Activated T-cell treated with anti-CD3 and anti-CD28 coated beads for 48 hours (primary cell): ENCODE data around the gene DIP2C.
"Not testable (repeated sequence)": the region's sequence is repeated elsewhere in the genome, so short reads cannot be mapped to it uniquely, and the experiment has no call there.

Source experiments
- DNase-seq: peaks from one replicate; pipeline ENCODE4 v3.0.0-alpha.2; 2020; ENCODE audit warnings: low read depth

DIP2C gene

GRCh38 chr10:514137-514671 lies 175.3 kb downstream of the DIP2C start:
- DNase-seq, result no peak

GRCh38 chr10:513393-513792 lies 176.1 kb downstream of the DIP2C start:
- DNase-seq, result no peak

- DNase-seq, result not testable (repeated sequence)
Measured at GRCh38 chr10:512661-513060, 176.8 kb downstream of the DIP2C start.

- no peak for DNase-seq
Measured at GRCh38 chr10:511849-512191, 177.6 kb downstream of the DIP2C start.

- peak; percentile 72 for DNase-seq
Measured at GRCh38 chr10:511101-511848, 178.2 kb downstream of the DIP2C start.

- no peak for DNase-seq
Measured at GRCh38 chr10:510415-510881, 179.0 kb downstream of the DIP2C start.

GRCh38 chr10:509361-510102 lies 179.9 kb downstream of the DIP2C start:
- no peak for DNase-seq

- DNase-seq, result no peak
Measured at GRCh38 chr10:508726-509125, 180.7 kb downstream of the DIP2C start.

- DNase-seq, result no peak
Measured at GRCh38 chr10:507908-508444, 181.5 kb downstream of the DIP2C start.

- no peak for DNase-seq
Measured at GRCh38 chr10:507355-507699, 182.1 kb downstream of the DIP2C start.

GRCh38 chr10:506451-507354 lies 182.8 kb downstream of the DIP2C start:
- DNase-seq, result no peak

- DNase-seq, result no peak
Measured at GRCh38 chr10:505419-505818, 184.0 kb downstream of the DIP2C start.

GRCh38 chr10:504806-505205 lies 184.7 kb downstream of the DIP2C start:
- DNase-seq, result no peak

- DNase-seq, result no peak
Measured at GRCh38 chr10:504121-504611, 185.3 kb downstream of the DIP2C start.

- DNase-seq, result no peak
Measured at GRCh38 chr10:501596-501995, 187.9 kb downstream of the DIP2C start.

GRCh38 chr10:500876-501275 lies 188.6 kb downstream of the DIP2C start:
- DNase-seq, result no peak

- no peak for DNase-seq
Measured at GRCh38 chr10:499991-500390, 189.5 kb downstream of the DIP2C start.

GRCh38 chr10:498760-499435 lies 190.6 kb downstream of the DIP2C start:
- DNase-seq, result no peak

- DNase-seq, result no peak
Measured at GRCh38 chr10:497898-498451, 191.5 kb downstream of the DIP2C start.

- no peak for DNase-seq
Measured at GRCh38 chr10:497289-497688, 192.2 kb downstream of the DIP2C start.

- DNase-seq, result no peak
Measured at GRCh38 chr10:494556-494955, 194.9 kb downstream of the DIP2C start.
